WTC11 (cell line): Measurements from ENCODE around the gene TAF1D.

Experiments
- JAZF1 ChIP-seq: fragments of 250-450 bp; sonication (Bioruptor Pico); IDR thresholded peaks from 2 replicates; pipeline ENCODE4 v1.9.0; 2021; ENCODE audit warnings: moderate library complexity, mild to moderate bottlenecking, inconsistent platforms
- KAT7 ChIP-seq: sonication (generic); formaldehyde crosslinking; IDR thresholded peaks from 2 replicates; pipeline ENCODE4 v1.8.1; 2023; ENCODE audit warnings: missing genetic modification reagents, mild to moderate bottlenecking, borderline replicate concordance
- RELA ChIP-seq: sonication (generic); formaldehyde crosslinking; IDR thresholded peaks from 2 replicates; pipeline ENCODE4 v1.8.1; 2022; ENCODE audit warnings: missing genetic modification reagents, mild to moderate bottlenecking, borderline replicate concordance
- TF ChIP-seq, protein P1 (sequence below): sonication (generic); formaldehyde crosslinking; IDR thresholded peaks from 2 replicates; pipeline ENCODE4 v1.8.1; 2023; ENCODE audit warnings: mild to moderate bottlenecking, missing genetic modification reagents, borderline replicate concordance
- TF ChIP-seq, protein P2 (sequence below): sonication (generic); formaldehyde crosslinking; IDR thresholded peaks from 2 replicates; pipeline ENCODE4 v1.8.0; 2022; ENCODE audit warnings: missing genetic modification reagents
- TF ChIP-seq, protein P3 (sequence below): fragments of 250-450 bp; sonication (Bioruptor Pico); IDR thresholded peaks from 2 replicates; pipeline ENCODE4 v1.9.0; 2021; ENCODE audit warnings: mild to moderate bottlenecking

DNA sequence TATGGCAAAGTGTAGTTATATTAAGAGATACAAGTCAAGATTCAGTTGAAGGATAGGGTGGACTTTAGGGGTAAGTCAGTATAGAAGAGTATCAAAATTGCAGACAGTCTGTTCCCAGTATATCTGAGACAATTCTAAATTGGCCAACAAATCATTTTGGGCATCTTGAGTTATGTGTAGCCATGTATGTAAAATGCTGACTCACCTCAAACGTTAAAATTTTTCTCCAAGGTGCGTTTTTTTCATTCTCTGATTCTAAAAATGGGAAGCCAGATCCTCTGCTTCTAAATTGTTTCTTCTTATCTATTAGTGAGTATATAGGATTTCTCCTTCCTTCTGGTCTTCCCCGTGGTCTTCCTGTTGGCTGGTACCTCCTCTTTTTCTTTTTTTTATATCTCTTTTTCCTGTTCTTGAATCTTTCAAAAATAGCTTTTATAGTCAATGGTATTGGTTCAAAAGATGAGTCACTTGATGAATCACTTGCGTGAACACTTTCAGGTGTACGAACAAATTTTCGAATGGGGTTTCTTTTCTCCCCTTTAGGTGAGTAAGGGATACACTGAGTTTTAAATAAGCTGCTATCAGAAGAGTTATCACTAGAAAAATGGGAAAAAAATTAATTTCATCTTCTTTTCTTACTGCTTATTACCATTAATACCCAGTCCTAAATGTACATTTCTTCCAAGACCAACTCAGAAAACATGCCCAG is 3.2 kb downstream of the TAF1D start:
- TF ChIP-seq, protein P1, sequence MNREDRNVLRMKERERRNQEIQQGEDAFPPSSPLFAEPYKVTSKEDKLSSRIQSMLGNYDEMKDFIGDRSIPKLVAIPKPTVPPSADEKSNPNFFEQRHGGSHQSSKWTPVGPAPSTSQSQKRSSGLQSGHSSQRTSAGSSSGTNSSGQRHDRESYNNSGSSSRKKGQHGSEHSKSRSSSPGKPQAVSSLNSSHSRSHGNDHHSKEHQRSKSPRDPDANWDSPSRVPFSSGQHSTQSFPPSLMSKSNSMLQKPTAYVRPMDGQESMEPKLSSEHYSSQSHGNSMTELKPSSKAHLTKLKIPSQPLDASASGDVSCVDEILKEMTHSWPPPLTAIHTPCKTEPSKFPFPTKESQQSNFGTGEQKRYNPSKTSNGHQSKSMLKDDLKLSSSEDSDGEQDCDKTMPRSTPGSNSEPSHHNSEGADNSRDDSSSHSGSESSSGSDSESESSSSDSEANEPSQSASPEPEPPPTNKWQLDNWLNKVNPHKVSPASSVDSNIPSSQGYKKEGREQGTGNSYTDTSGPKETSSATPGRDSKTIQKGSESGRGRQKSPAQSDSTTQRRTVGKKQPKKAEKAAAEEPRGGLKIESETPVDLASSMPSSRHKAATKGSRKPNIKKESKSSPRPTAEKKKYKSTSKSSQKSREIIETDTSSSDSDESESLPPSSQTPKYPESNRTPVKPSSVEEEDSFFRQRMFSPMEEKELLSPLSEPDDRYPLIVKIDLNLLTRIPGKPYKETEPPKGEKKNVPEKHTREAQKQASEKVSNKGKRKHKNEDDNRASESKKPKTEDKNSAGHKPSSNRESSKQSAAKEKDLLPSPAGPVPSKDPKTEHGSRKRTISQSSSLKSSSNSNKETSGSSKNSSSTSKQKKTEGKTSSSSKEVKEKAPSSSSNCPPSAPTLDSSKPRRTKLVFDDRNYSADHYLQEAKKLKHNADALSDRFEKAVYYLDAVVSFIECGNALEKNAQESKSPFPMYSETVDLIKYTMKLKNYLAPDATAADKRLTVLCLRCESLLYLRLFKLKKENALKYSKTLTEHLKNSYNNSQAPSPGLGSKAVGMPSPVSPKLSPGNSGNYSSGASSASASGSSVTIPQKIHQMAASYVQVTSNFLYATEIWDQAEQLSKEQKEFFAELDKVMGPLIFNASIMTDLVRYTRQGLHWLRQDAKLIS (CRISPR knock-in tag) = no peak
- TF ChIP-seq JAZF1 (CRISPR knock-in tag) = no peak
- TF ChIP-seq, protein P2, sequence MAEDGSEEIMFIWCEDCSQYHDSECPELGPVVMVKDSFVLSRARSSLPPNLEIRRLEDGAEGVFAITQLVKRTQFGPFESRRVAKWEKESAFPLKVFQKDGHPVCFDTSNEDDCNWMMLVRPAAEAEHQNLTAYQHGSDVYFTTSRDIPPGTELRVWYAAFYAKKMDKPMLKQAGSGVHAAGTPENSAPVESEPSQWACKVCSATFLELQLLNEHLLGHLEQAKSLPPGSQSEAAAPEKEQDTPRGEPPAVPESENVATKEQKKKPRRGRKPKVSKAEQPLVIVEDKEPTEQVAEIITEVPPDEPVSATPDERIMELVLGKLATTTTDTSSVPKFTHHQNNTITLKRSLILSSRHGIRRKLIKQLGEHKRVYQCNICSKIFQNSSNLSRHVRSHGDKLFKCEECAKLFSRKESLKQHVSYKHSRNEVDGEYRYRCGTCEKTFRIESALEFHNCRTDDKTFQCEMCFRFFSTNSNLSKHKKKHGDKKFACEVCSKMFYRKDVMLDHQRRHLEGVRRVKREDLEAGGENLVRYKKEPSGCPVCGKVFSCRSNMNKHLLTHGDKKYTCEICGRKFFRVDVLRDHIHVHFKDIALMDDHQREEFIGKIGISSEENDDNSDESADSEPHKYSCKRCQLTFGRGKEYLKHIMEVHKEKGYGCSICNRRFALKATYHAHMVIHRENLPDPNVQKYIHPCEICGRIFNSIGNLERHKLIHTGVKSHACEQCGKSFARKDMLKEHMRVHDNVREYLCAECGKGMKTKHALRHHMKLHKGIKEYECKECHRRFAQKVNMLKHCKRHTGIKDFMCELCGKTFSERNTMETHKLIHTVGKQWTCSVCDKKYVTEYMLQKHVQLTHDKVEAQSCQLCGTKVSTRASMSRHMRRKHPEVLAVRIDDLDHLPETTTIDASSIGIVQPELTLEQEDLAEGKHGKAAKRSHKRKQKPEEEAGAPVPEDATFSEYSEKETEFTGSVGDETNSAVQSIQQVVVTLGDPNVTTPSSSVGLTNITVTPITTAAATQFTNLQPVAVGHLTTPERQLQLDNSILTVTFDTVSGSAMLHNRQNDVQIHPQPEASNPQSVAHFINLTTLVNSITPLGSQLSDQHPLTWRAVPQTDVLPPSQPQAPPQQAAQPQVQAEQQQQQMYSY = no peak
- no peak for TF ChIP-seq KAT7 (CRISPR knock-in tag)
- TF ChIP-seq, protein P3, sequence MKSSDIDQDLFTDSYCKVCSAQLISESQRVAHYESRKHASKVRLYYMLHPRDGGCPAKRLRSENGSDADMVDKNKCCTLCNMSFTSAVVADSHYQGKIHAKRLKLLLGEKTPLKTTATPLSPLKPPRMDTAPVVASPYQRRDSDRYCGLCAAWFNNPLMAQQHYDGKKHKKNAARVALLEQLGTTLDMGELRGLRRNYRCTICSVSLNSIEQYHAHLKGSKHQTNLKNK (CRISPR knock-in tag) = no peak
- no peak for TF ChIP-seq RELA (CRISPR knock-in tag)
